BE2C (cell line): ENCODE measurements around the gene ABHD6.
"Not testable (repeated sequence)": the region's sequence is repeated elsewhere in the genome, so short reads cannot be mapped to it uniquely, and the experiment has no call there.

Experiments used
- DNase-seq: peaks from one replicate; pipeline ENCODE4 v3.0.0-alpha.2; 2020
- H3K27me3 ChIP-seq: fragments of 250-450 bp; sonication (Bioruptor Pico); 2 replicates; pipeline ENCODE4 v1.5.1; 2020; ENCODE audit warnings: mild to moderate bottlenecking
- H3K36me3 ChIP-seq: fragments of 250-450 bp; sonication (Bioruptor Pico); 2 replicates; pipeline ENCODE4 v1.5.1; 2020; ENCODE audit warnings: mild to moderate bottlenecking
- H3K4me1 ChIP-seq: fragments of 250-450 bp; sonication (Bioruptor Pico); 2 replicates; pipeline ENCODE4 v1.5.1; 2020
- H3K4me3 ChIP-seq: 2 replicates; pipeline ENCODE4 v1.5.1; 2011; ENCODE audit warnings: low read depth, low read length
- H3K9me3 ChIP-seq: fragments of 250-450 bp; sonication (Bioruptor Pico); 2 replicates; pipeline ENCODE4 v1.5.1; 2020
- TF ChIP-seq, protein P1 (sequence below): IDR thresholded peaks from 2 replicates; pipeline ENCODE4 v1.5.1; 2012; ENCODE audit warnings: mild to moderate bottlenecking, low read depth, low read length

The ABHD6 gene

GRCh38 chr3:58287354-58287753, 49.8 kb downstream of the ABHD6 start:
- Histone ChIP-seq H3K27me3 (no peaks in the 10 kb centered on the region), H3K9me3 (no peaks in the 10 kb centered on the region), H3K36me3 (no peaks in the 10 kb centered on the region), H3K4me3 (no peak overlapping the region), H3K4me1 (no peaks in the 10 kb centered on the region)
- DNase-seq: no peak
- TF ChIP-seq, protein P1, sequence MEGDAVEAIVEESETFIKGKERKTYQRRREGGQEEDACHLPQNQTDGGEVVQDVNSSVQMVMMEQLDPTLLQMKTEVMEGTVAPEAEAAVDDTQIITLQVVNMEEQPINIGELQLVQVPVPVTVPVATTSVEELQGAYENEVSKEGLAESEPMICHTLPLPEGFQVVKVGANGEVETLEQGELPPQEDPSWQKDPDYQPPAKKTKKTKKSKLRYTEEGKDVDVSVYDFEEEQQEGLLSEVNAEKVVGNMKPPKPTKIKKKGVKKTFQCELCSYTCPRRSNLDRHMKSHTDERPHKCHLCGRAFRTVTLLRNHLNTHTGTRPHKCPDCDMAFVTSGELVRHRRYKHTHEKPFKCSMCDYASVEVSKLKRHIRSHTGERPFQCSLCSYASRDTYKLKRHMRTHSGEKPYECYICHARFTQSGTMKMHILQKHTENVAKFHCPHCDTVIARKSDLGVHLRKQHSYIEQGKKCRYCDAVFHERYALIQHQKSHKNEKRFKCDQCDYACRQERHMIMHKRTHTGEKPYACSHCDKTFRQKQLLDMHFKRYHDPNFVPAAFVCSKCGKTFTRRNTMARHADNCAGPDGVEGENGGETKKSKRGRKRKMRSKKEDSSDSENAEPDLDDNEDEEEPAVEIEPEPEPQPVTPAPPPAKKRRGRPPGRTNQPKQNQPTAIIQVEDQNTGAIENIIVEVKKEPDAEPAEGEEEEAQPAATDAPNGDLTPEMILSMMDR: no peak

DNA sequence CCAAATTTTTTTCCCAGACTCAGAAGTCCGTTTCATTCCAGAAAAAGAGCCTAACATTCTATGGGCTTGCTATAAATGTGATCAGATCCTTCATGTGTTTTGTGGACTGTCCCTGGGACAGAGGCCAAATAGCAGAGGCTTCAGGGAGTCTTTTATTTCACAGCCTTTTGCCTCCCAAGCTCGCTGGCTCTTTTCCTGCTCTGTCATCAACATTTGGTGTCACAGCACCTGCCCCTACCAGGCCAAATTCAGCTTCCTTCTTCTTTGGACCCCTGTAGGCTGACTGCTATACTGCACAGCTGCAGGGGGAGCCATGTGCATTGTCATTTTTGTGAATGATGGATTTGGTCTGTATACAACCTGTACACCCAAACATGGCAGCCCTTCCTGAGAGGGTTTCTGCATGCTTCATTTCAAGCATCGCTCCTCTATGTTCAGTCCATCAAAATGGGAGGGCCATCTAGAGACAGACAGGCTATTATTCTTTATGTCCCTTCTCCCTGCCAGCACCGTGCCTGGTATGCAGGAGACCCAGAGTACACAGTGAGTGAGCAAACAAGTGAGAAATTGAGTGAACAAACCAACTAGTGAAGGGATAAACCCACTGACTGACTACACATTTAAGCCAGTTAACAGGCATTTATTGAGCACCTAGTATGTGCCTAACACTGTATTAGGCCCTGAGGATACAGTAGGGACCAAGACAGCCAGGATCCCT, 50.6 kb downstream of the ABHD6 start:
- TF ChIP-seq, protein P1: no peak
- no peaks in the 10 kb centered on the region for H3K36me3 ChIP-seq
- H3K9me3 ChIP-seq: no peaks in the 10 kb centered on the region
- H3K27me3 ChIP-seq: no peaks in the 10 kb centered on the region
- no peak for DNase-seq
- no peak overlapping the region for H3K4me3 ChIP-seq
- no peaks in the 10 kb centered on the region for H3K4me1 ChIP-seq

DNA sequence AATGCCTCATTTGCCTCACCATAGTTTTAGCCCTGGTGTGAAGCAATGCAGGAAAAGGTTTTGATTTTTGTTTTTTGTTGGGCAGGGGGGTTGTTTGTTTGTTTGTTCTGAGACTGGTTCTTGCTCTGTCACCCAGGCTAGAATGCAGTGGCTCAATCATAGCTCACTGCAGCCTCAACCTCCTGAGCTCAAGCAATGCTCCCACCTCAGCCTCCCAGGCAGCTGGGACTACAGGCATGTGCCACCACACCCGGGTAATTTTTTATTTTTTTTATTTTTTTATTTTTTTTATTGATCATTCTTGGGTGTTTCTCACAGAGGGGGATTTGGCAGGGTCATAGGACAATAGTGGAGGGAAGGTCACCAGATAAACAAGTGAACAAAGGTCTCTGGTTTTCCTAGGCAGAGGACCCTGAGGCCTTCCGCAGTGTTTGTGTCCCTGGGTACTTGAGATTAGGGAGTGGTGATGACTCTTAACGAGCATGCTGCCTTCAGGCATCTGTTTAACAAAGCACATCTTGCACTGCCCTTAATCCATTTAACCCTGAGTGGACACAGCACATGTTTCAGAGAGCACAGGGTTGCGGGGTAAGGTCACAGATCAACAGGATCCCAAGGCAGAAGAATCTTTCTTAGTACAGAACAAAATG, 51.5 kb downstream of the ABHD6 start:
- H3K27me3 ChIP-seq, H3K9me3 ChIP-seq, DNase-seq, H3K36me3 ChIP-seq, H3K4me3 ChIP-seq, H3K4me1 ChIP-seq: not testable (repeated sequence)

DNA sequence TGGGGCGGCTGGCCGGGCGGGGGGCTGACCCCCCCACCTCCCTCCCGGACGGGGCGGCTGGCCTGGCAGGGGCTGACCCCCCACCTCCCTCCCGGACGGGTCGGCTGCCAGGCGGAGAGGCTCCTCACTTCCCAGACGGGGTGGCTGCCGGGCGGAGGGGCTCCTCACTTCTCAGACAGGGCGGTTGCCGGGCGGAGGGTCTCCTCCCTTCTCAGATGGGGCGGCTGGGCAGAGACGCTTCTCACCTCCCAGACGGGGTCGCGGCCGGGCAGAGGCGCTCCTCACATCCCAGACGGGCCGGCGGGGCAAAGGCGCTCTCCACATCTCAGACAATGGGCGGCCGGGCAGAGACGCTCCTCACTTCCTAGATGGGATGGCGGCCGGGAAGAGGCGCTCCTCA, 52.9 kb downstream of the ABHD6 start:
- H3K4me1 ChIP-seq, H3K4me3 ChIP-seq, H3K27me3 ChIP-seq, H3K36me3 ChIP-seq, DNase-seq, H3K9me3 ChIP-seq: not testable (repeated sequence)

- DNase-seq: no peak
- Histone ChIP-seq H3K9me3 (no peaks in the 10 kb centered on the region), H3K36me3 (no peaks in the 10 kb centered on the region), H3K4me1 (no peaks in the 10 kb centered on the region), H3K4me3 (no peak overlapping the region), H3K27me3 (no peaks in the 10 kb centered on the region)
- TF ChIP-seq, protein P1: no peak
Measured at GRCh38 chr3:58291671-58292338, 54.2 kb downstream of the ABHD6 start.

- Histone ChIP-seq H3K4me3 (no peak overlapping the region), H3K9me3 (no peaks in the 10 kb centered on the region), H3K36me3 (no peaks in the 10 kb centered on the region), H3K4me1 (no peaks in the 10 kb centered on the region), H3K27me3 (no peaks in the 10 kb centered on the region)
- DNase-seq: no peak
- TF ChIP-seq, protein P1: no peak
Measured at GRCh38 chr3:58292866-58293265, 55.3 kb downstream of the ABHD6 start.

GRCh38 chr3:58293516-58293915, 55.9 kb downstream of the ABHD6 start:
- H3K9me3 ChIP-seq: no peaks in the 10 kb centered on the region
- no peak for DNase-seq
- no peaks in the 10 kb centered on the region for H3K27me3 ChIP-seq
- no peak overlapping the region for H3K4me3 ChIP-seq
- no peaks in the 10 kb centered on the region for H3K36me3 ChIP-seq
- H3K4me1 ChIP-seq: no peaks in the 10 kb centered on the region
- TF ChIP-seq, protein P1: no peak
